GM18951 (cell line): ENCODE results near the gene CHRNA4.

ENCODE experiments used
- POLR2A ChIP-seq: IDR thresholded peaks from 4 replicates; pipeline ENCODE4 v1.6.1; 2011; ENCODE audit warnings: mild to moderate bottlenecking; ENCODE audit not compliant: insufficient read length, insufficient read depth; ENCODE audit errors: extremely low read depth
- in situ Hi-C: fragments of 300-500 bp; cut with MboI; formaldehyde crosslinking; loops from one replicate; pipeline ENCODE4 v1.12.0; 2022; ENCODE audit warnings: low sequenced_read_pairs, mixed read lengths, inconsistent platforms; ENCODE audit not compliant: unreplicated experiment

CHRNA4 gene

GRCh38 chr20:63359937-63360849 is 956 bp downstream of the CHRNA4 start:
- in situ Hi-C loops: no loop called here
- no peak for TF ChIP-seq POLR2A

GRCh38 chr20:63359164-63359934 is 1.8 kb downstream of the CHRNA4 start:
- TF ChIP-seq POLR2A: no peak
- in situ Hi-C loops: no loop called here

- in situ Hi-C loops: no loop called here
- TF ChIP-seq POLR2A: no peak
Observed at GRCh38 chr20:63357921-63358905, 2.9 kb downstream of the CHRNA4 start.

GRCh38 chr20:63356931-63357879 is 3.9 kb downstream of the CHRNA4 start:
- in situ Hi-C loops: no loop called here
- TF ChIP-seq POLR2A: no peak

GRCh38 chr20:63356511-63356910 is 4.6 kb downstream of the CHRNA4 start:
- TF ChIP-seq POLR2A: no peak
- in situ Hi-C loops: no loop called here

GRCh38 chr20:63355781-63356295 is 5.3 kb downstream of the CHRNA4 start:
- in situ Hi-C loops: no loop called here
- no peak for TF ChIP-seq POLR2A

GRCh38 chr20:63354636-63355350 is 6.4 kb downstream of the CHRNA4 start:
- TF ChIP-seq POLR2A: no peak
- in situ Hi-C loops: no loop called here

- TF ChIP-seq POLR2A: no peak
- in situ Hi-C loops: no loop called here
Observed at GRCh38 chr20:63352811-63353221, 8.3 kb downstream of the CHRNA4 start.

GRCh38 chr20:63351811-63352591 is 9.1 kb downstream of the CHRNA4 start:
- no peak for TF ChIP-seq POLR2A
- in situ Hi-C loops: no loop called here

- in situ Hi-C loops: no loop called here
- TF ChIP-seq POLR2A: no peak
Observed at GRCh38 chr20:63351326-63351700, 9.8 kb downstream of the CHRNA4 start.
